ENCODE results near the gene PACS1. TPM values are rescaled to one million over a fixed set of nuclear protein-coding genes. Genes with fewer than 3 reads are reported as not detected.

Gene PACS1
- total and polyA plus RNA-seq, 8 donors: 14.7 to 269 (median 51.0) TPM

DNA sequence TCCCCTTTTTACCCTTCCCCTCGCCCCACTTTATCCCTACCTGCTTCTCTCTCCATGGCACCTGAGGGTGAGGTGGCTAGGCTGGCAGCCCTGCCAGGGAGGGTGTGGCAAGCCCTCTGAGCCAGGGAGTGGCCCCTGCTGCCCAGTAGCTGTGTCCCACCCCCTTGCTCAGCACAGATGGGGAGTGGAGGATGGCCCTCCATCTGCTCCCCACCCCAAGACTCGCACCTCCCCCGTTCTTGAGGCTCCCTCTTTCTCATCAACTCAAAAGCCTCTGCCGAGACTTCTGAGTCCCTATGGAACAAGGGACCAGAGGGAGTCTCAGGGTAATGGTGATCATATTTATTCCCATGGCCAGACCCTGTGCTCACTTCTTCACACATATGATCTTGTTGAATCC is 223.3 kb downstream of the PACS1 start:
- Histone ChIP-seq H3K36me3 (no peaks in the 10 kb centered on the region), H3K27me3 (peaks cover 0 to 58% (median 19%) of the 10 kb centered on the region in 3 donors), H3K9me3 (no peaks in the 10 kb centered on the region), H3K4me1 (peaks cover 12 to 36% (median 31%) of the 10 kb centered on the region in 4 donors), H3K4me3 (no peak overlapping the region), H3K27ac (no peak overlapping the region)
- TF ChIP-seq POLR2AphosphoS5 (IDR thresholded peaks at IDR 0.05) (no peak), EP300 (IDR thresholded peaks at IDR 0.05) (no peak), POLR2A (IDR thresholded peaks at IDR 0.05) (no peak)
- TF ChIP-seq, protein P1, sequence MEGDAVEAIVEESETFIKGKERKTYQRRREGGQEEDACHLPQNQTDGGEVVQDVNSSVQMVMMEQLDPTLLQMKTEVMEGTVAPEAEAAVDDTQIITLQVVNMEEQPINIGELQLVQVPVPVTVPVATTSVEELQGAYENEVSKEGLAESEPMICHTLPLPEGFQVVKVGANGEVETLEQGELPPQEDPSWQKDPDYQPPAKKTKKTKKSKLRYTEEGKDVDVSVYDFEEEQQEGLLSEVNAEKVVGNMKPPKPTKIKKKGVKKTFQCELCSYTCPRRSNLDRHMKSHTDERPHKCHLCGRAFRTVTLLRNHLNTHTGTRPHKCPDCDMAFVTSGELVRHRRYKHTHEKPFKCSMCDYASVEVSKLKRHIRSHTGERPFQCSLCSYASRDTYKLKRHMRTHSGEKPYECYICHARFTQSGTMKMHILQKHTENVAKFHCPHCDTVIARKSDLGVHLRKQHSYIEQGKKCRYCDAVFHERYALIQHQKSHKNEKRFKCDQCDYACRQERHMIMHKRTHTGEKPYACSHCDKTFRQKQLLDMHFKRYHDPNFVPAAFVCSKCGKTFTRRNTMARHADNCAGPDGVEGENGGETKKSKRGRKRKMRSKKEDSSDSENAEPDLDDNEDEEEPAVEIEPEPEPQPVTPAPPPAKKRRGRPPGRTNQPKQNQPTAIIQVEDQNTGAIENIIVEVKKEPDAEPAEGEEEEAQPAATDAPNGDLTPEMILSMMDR (IDR thresholded peaks at IDR 0.05): no peak
- DNase-seq: no peak
- 63 to 78% (median 74%) methylated on average over 4 of the region's 4 CpGs for WGBS, 5 donors
- intact Hi-C loops (cut with DNase I; ENCODE audit: low total_unique reads): no loop called here

DNA sequence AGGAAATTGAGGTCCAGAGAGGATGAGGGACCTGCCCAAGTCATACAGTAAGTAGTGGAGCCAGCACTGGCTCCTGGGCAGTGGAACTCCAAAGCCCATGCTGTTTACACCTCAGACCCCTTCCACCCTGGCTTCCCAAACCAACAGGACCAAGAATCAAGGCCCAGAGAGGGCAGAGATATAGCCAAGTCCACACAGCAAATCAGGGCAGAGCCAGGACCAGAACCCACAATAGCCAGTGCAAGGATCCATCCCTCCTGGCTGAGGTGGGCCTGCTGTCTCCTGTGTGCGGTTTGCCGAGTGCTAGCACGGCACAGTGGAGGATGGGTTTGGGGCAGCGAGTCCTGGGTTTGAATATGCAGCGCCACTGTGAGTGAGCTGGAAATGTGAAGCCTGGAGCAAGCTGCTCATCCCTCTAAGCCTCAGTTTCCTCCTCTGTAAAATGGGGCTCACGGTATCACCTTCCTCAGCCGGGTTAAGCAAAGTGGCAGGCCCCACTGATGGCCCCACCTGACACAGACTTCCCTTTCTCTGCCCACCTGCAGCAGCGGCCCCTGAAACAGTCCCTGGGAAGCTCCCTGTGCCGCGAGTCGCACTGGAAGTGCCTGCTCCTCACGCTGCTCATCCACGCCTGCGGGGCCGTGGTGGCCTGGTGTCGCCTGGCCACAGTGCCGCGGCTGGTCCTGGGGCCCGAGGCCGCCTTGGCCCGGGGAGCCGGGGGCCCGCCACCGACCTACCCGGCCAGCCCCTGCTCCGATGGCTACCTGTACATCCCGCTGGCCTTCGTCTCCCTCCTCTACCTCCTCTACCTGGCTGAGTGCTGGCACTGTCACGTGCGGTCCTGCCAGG is 223.9 kb downstream of the PACS1 start:
- DNase-seq: no peak
- Histone ChIP-seq H3K4me3 (no peak overlapping the region), H3K4me1 (peaks cover 12 to 35% (median 29%) of the 10 kb centered on the region in 4 donors), H3K9me3 (no peaks in the 10 kb centered on the region), H3K36me3 (no peaks in the 10 kb centered on the region), H3K27me3 (peaks cover 0 to 58% (median 19%) of the 10 kb centered on the region in 3 donors), H3K27ac (no peak overlapping the region)
- TF ChIP-seq, protein P1 (IDR thresholded peaks at IDR 0.05): no peak
- TF ChIP-seq POLR2AphosphoS5 (IDR thresholded peaks at IDR 0.05) (no peak), EP300 (IDR thresholded peaks at IDR 0.05) (no peak), POLR2A (IDR thresholded peaks at IDR 0.05) (no peak)
- 82 to 90% (median 88%) methylated on average over 25 to 30 of the region's 30 CpGs for WGBS, 5 donors
- intact Hi-C loops (cut with DNase I; ENCODE audit: low total_unique reads): no loop called here

Other genes starting within 250 kb of the PACS1 start
- 1 to 10 TPM in 2 of 5 donors, under 1 TPM in 1, not detected in 2; 0.29 to 1.4 (median 1.3) TPM for gene SNX32, start 236.3 kb upstream of the PACS1 start, total RNA-seq
- gene SNX32, start 236.3 kb upstream of the PACS1 start, polyA plus RNA-seq: under 1 TPM; 0.25 to 0.90 (median 0.61) TPM
- gene CFL1, start 212.1 kb upstream of the PACS1 start, total RNA-seq: 1,000 to 10,000 TPM in 1 of 5 donors, 100 to 1,000 TPM in 4; 389 to 1,430 (median 677) TPM
- 100 to 1,000 TPM; 534 to 874 (median 658) TPM for gene CFL1, start 212.1 kb upstream of the PACS1 start, polyA plus RNA-seq
- gene MUS81, start 209.8 kb upstream of the PACS1 start, total RNA-seq: 100 to 1,000 TPM in 2 of 5 donors, 10 to 100 TPM in 3; 26.4 to 162 (median 81.1) TPM
- 10 to 100 TPM; 32.7 to 64.6 (median 32.9) TPM for gene MUS81, start 209.8 kb upstream of the PACS1 start, polyA plus RNA-seq
- 10 to 100 TPM; 21.0 to 34.4 (median 23.3) TPM for gene EFEMP2, start 197.5 kb upstream of the PACS1 start, total RNA-seq
- gene EFEMP2, start 197.5 kb upstream of the PACS1 start, polyA plus RNA-seq: 10 to 100 TPM; 31.8 to 37.9 (median 36.0) TPM
- gene CTSW, start 190.4 kb upstream of the PACS1 start, total RNA-seq: 1 to 10 TPM in 2 of 5 donors, under 1 TPM in 1, not detected in 2; 0.58 to 2.2 (median 1.1) TPM
- gene CTSW, start 190.4 kb upstream of the PACS1 start, polyA plus RNA-seq: 1 to 10 TPM in 2 of 3 donors, under 1 TPM in 1; 0.43 to 2.7 (median 1.6) TPM
- gene FIBP, start 181.8 kb upstream of the PACS1 start, total RNA-seq: 100 to 1,000 TPM in 2 of 5 donors, 10 to 100 TPM in 3; 25.4 to 488 (median 74.3) TPM
- gene FIBP, start 181.8 kb upstream of the PACS1 start, polyA plus RNA-seq: 10 to 100 TPM; 45.2 to 76.5 (median 66.0) TPM
- gene CCDC85B, start 179.6 kb upstream of the PACS1 start, total RNA-seq: 10 to 100 TPM in 4 of 5 donors, 1 to 10 TPM in 1; 7.0 to 68.9 (median 20.6) TPM
- gene CCDC85B, start 179.6 kb upstream of the PACS1 start, polyA plus RNA-seq: 10 to 100 TPM; 25.1 to 50.4 (median 42.5) TPM
- 10 to 100 TPM in 1 of 5 donors, 1 to 10 TPM in 2, not detected in 2; 1.7 to 43.3 (median 1.9) TPM for gene FOSL1, start 169.9 kb upstream of the PACS1 start, total RNA-seq
- gene FOSL1, start 169.9 kb upstream of the PACS1 start, polyA plus RNA-seq: 10 to 100 TPM in 2 of 3 donors, 1 to 10 TPM in 1; 7.0 to 14.7 (median 14.1) TPM
- gene C11orf68, start 151.2 kb upstream of the PACS1 start, total RNA-seq: 10 to 100 TPM in 3 of 5 donors, 1 to 10 TPM in 2; 3.1 to 16.8 (median 10.1) TPM
- 10 to 100 TPM; 26.9 to 31.3 (median 29.6) TPM for gene C11orf68, start 151.2 kb upstream of the PACS1 start, polyA plus RNA-seq
- gene DRAP1, start 150.8 kb upstream of the PACS1 start, total RNA-seq: 100 to 1,000 TPM in 1 of 5 donors, 10 to 100 TPM in 4; 13.3 to 133 (median 49.2) TPM
- gene DRAP1, start 150.8 kb upstream of the PACS1 start, polyA plus RNA-seq: 10 to 100 TPM; 64.0 to 89.2 (median 77.9) TPM
- not detected for gene TSGA10IP, start 124.8 kb upstream of the PACS1 start, total RNA-seq
- gene TSGA10IP, start 124.8 kb upstream of the PACS1 start, polyA plus RNA-seq: not detected
- 100 to 1,000 TPM in 2 of 5 donors, 10 to 100 TPM in 3; 26.1 to 278 (median 38.4) TPM for gene SART1, start 108.5 kb upstream of the PACS1 start, total RNA-seq
- gene SART1, start 108.5 kb upstream of the PACS1 start, polyA plus RNA-seq: 10 to 100 TPM; 76.1 to 93.2 (median 88.9) TPM
- gene EIF1AD, start 68.1 kb upstream of the PACS1 start, total RNA-seq: 10 to 100 TPM in 2 of 5 donors, 1 to 10 TPM in 2, not detected in 1; 3.8 to 26.1 (median 12.9) TPM
- 10 to 100 TPM; 10.5 to 13.6 (median 13.1) TPM for gene EIF1AD, start 68.1 kb upstream of the PACS1 start, polyA plus RNA-seq
- gene BANF1, start 67.8 kb upstream of the PACS1 start, total RNA-seq: 10 to 100 TPM; 12.3 to 58.4 (median 27.2) TPM
- 100 to 1,000 TPM; 150 to 207 (median 180) TPM for gene BANF1, start 67.8 kb upstream of the PACS1 start, polyA plus RNA-seq
- 10 to 100 TPM in 1 of 5 donors, not detected in 4; 47.8 TPM for gene CST6, start 58.3 kb upstream of the PACS1 start, total RNA-seq
- 1 to 10 TPM in 1 of 3 donors, under 1 TPM in 1, not detected in 1; 0.50 to 6.6 TPM for gene CST6, start 58.3 kb upstream of the PACS1 start, polyA plus RNA-seq
- not detected for gene CATSPER1, start 43.8 kb upstream of the PACS1 start, total RNA-seq
- 1 to 10 TPM in 1 of 3 donors, under 1 TPM in 2; 0.08 to 1.4 (median 0.68) TPM for gene CATSPER1, start 43.8 kb upstream of the PACS1 start, polyA plus RNA-seq
- not detected for gene GAL3ST3, start 21.1 kb upstream of the PACS1 start, total RNA-seq
- not detected for gene GAL3ST3, start 21.1 kb upstream of the PACS1 start, polyA plus RNA-seq
- 100 to 1,000 TPM in 4 of 5 donors, 10 to 100 TPM in 1; 52.7 to 366 (median 164) TPM for gene SF3B2, start 17.9 kb upstream of the PACS1 start, total RNA-seq
- 100 to 1,000 TPM in 1 of 3 donors, 10 to 100 TPM in 2; 71.4 to 110 (median 99.9) TPM for gene SF3B2, start 17.9 kb upstream of the PACS1 start, polyA plus RNA-seq
- 10 to 100 TPM in 3 of 5 donors, 1 to 10 TPM in 2; 2.9 to 94.2 (median 12.6) TPM for gene KLC2, start 187.4 kb downstream of the PACS1 start, total RNA-seq
- 10 to 100 TPM in 2 of 3 donors, 1 to 10 TPM in 1; 7.5 to 19.5 (median 10.7) TPM for gene KLC2, start 187.4 kb downstream of the PACS1 start, polyA plus RNA-seq
- 10 to 100 TPM; 19.3 to 93.6 (median 36.7) TPM for gene RAB1B, start 198.4 kb downstream of the PACS1 start, total RNA-seq
- 100 to 1,000 TPM in 2 of 3 donors, 10 to 100 TPM in 1; 98.0 to 170 (median 168) TPM for gene RAB1B, start 198.4 kb downstream of the PACS1 start, polyA plus RNA-seq
- gene CNIH2, start 207.9 kb downstream of the PACS1 start, total RNA-seq: not detected
- 1 to 10 TPM in 1 of 3 donors, under 1 TPM in 2; 0.50 to 1.5 (median 0.80) TPM for gene CNIH2, start 207.9 kb downstream of the PACS1 start, polyA plus RNA-seq
- gene YIF1A, start 218.9 kb downstream of the PACS1 start, total RNA-seq: 100 to 1,000 TPM in 1 of 5 donors, 10 to 100 TPM in 4; 11.6 to 122 (median 41.9) TPM
- 10 to 100 TPM; 67.1 to 88.1 (median 87.7) TPM for gene YIF1A, start 218.9 kb downstream of the PACS1 start, polyA plus RNA-seq
- gene TMEM151A, start 221.6 kb downstream of the PACS1 start, total RNA-seq: 10 to 100 TPM in 2 of 5 donors, 1 to 10 TPM in 1, not detected in 2; 2.8 to 19.6 (median 18.3) TPM
- 1 to 10 TPM in 2 of 3 donors, under 1 TPM in 1; 0.46 to 2.8 (median 2.4) TPM for gene TMEM151A, start 221.6 kb downstream of the PACS1 start, polyA plus RNA-seq
- 10 to 100 TPM in 2 of 5 donors, 1 to 10 TPM in 2, under 1 TPM in 1; 0.58 to 66.9 (median 6.8) TPM for gene CD248, start 246.8 kb downstream of the PACS1 start, total RNA-seq
- gene CD248, start 246.8 kb downstream of the PACS1 start, polyA plus RNA-seq: 1 to 10 TPM; 2.3 to 5.6 (median 4.6) TPM

All from stomach (tissue), 9 donors.